ENCODE data around the gene ATG16L2.

Gene ATG16L2

DNA sequence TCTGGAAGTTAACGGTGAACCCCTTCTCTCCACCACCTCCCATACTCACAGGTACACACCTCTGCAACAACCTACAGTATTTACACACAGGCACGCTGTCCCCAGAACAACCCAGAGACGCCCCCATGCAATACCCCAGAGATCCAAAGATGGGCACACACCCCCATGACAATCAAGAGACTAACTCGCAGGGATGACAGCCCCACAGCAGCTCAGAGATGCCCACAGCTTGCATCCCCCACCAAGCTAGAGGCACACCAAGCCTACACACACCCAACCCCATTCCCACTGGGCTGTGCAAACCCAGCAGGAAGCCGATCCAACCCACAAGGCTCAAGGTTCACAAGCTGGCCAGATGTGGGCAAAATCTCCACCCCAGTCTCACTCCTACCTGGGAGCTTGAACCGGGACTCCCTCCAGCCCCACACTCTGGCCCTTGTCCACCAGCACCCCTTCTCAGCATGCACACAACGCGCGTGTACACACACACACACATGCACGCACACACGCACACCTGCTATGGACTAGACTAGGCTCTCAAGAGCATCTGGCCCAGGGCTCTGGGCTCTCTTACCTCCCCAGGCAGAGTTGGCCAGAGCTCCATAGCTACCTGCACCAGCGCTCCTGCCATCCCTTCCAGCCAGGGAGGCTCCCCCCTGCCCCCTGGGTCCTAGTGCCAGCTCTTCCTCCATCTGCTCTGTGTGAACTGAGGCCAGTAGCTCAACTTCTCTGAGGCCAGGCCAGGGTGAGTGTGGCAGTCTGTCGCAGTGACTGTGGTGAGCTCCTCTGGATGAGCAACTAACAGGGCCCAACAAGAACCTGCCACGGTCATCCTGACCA lies 31.9 kb upstream of the ATG16L2 start (continued):
- TF ChIP-seq ZBTB48 (tag by site-specific recombination; IDR thresholded peaks at IDR 0.05) (peak; percentile 8; the same call in 1 of the 2 replicates), PATZ1 (tag by site-specific recombination; IDR thresholded peaks at IDR 0.05) (no peak), ZNF335 (tag by site-specific recombination; conservative IDR thresholded peaks at IDR 0.05) (peak; percentile 42; the same call in 1 of the 2 replicates), ZNF202 (tag by site-specific recombination; IDR thresholded peaks at IDR 0.05; ENCODE audit: borderline replicate concordance) (no peak), KLF1 (tag by site-specific recombination; IDR thresholded peaks at IDR 0.05) (peak; percentile 23; the same call in 1 of the 2 replicates), MEIS1 (CRISPR knock-in tag; IDR thresholded peaks at IDR 0.05; ENCODE audit: borderline replicate concordance) (no peak), ZNF366 (tag by site-specific recombination; conservative IDR thresholded peaks at IDR 0.05) (0 out of 2 replicates have a peak, but pooled peaks have one; percentile 16), GFI1B (tag by site-specific recombination; IDR thresholded peaks at IDR 0.05) (no peak), ZNF707 (tag by site-specific recombination; IDR thresholded peaks at IDR 0.05) (no peak), PRDM1 (tag by site-specific recombination; IDR thresholded peaks at IDR 0.05) (no peak), ZBTB17 (tag by site-specific recombination; IDR thresholded peaks at IDR 0.05) (peak; percentile 59), EGR2 (tag by site-specific recombination; IDR thresholded peaks at IDR 0.05; ENCODE audit: low read depth) (peak; percentile 90), ZNF114 (tag by site-specific recombination; IDR thresholded peaks at IDR 0.05) (no peak), ZNF600 (tag by site-specific recombination; IDR thresholded peaks at IDR 0.05) (peak; percentile 66), ZNF37A (tag by site-specific recombination; IDR thresholded peaks at IDR 0.05) (no peak), ZFHX2 (tag by site-specific recombination; conservative IDR thresholded peaks at IDR 0.05) (peak; percentile 79), HOXA7 (CRISPR knock-in tag; IDR thresholded peaks at IDR 0.05; ENCODE audit: borderline replicate concordance) (no peak), GLIS1 (tag by site-specific recombination; IDR thresholded peaks at IDR 0.05) (no peak), ZNF658 (tag by site-specific recombination; IDR thresholded peaks at IDR 0.05) (no peak), ZNF768 (tag by site-specific recombination; IDR thresholded peaks at IDR 0.05) (peak; percentile 61; the same call in 1 of the 2 replicates), ZNF350 (tag by site-specific recombination; IDR thresholded peaks at IDR 0.05) (no peak), ZIC2 (tag by site-specific recombination; IDR thresholded peaks at IDR 0.05) (peak; percentile 36; the same call in 1 of the 2 replicates), ZNF16 (tag by site-specific recombination; IDR thresholded peaks at IDR 0.05; ENCODE audit: low read depth) (no peak)
- TF ChIP-seq, protein P1, sequence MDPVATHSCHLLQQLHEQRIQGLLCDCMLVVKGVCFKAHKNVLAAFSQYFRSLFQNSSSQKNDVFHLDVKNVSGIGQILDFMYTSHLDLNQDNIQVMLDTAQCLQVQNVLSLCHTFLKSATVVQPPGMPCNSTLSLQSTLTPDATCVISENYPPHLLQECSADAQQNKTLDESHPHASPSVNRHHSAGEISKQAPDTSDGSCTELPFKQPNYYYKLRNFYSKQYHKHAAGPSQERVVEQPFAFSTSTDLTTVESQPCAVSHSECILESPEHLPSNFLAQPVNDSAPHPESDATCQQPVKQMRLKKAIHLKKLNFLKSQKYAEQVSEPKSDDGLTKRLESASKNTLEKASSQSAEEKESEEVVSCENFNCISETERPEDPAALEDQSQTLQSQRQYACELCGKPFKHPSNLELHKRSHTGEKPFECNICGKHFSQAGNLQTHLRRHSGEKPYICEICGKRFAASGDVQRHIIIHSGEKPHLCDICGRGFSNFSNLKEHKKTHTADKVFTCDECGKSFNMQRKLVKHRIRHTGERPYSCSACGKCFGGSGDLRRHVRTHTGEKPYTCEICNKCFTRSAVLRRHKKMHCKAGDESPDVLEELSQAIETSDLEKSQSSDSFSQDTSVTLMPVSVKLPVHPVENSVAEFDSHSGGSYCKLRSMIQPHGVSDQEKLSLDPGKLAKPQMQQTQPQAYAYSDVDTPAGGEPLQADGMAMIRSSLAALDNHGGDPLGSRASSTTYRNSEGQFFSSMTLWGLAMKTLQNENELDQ (tag by site-specific recombination; IDR thresholded peaks at IDR 0.05; ENCODE audit: low read depth): no peak
- TF ChIP-seq, protein P2, sequence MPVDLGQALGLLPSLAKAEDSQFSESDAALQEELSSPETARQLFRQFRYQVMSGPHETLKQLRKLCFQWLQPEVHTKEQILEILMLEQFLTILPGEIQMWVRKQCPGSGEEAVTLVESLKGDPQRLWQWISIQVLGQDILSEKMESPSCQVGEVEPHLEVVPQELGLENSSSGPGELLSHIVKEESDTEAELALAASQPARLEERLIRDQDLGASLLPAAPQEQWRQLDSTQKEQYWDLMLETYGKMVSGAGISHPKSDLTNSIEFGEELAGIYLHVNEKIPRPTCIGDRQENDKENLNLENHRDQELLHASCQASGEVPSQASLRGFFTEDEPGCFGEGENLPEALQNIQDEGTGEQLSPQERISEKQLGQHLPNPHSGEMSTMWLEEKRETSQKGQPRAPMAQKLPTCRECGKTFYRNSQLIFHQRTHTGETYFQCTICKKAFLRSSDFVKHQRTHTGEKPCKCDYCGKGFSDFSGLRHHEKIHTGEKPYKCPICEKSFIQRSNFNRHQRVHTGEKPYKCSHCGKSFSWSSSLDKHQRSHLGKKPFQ (tag by site-specific recombination; IDR thresholded peaks at IDR 0.05): peak; percentile 72
- TF ChIP-seq, protein P3, sequence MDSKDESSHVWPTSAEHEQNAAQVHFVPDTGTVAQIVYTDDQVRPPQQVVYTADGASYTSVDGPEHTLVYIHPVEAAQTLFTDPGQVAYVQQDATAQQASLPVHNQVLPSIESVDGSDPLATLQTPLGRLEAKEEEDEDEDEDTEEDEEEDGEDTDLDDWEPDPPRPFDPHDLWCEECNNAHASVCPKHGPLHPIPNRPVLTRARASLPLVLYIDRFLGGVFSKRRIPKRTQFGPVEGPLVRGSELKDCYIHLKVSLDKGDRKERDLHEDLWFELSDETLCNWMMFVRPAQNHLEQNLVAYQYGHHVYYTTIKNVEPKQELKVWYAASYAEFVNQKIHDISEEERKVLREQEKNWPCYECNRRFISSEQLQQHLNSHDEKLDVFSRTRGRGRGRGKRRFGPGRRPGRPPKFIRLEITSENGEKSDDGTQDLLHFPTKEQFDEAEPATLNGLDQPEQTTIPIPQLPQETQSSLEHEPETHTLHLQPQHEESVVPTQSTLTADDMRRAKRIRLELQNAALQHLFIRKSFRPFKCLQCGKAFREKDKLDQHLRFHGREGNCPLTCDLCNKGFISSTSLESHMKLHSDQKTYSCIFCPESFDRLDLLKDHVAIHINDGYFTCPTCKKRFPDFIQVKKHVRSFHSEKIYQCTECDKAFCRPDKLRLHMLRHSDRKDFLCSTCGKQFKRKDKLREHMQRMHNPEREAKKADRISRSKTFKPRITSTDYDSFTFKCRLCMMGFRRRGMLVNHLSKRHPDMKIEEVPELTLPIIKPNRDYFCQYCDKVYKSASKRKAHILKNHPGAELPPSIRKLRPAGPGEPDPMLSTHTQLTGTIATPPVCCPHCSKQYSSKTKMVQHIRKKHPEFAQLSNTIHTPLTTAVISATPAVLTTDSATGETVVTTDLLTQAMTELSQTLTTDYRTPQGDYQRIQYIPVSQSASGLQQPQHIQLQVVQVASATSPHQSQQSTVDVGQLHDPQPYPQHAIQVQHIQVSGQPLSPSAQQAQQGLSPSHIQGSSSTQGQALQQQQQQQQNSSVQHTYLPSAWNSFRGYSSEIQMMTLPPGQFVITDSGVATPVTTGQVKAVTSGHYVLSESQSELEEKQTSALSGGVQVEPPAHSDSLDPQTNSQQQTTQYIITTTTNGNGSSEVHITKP (tag by site-specific recombination; IDR thresholded peaks at IDR 0.05): peak; percentile 31; the same call in 1 of the 2 replicates

All from HEK293 (cell line).